ENCODE results near the gene TMEM222. TPM values are rescaled to one million over a fixed set of nuclear protein-coding genes. Genes with fewer than 3 reads are reported as not detected.

The TMEM222 gene
- polyA plus RNA-seq, 1 of the 3 experiments (the other 2 are of a cell fraction): 51.7 TPM

GRCh38 chr1:27355683-27356082 lies 33.7 kb downstream of the TMEM222 start (continued):
- TF ChIP-seq, protein P1, sequence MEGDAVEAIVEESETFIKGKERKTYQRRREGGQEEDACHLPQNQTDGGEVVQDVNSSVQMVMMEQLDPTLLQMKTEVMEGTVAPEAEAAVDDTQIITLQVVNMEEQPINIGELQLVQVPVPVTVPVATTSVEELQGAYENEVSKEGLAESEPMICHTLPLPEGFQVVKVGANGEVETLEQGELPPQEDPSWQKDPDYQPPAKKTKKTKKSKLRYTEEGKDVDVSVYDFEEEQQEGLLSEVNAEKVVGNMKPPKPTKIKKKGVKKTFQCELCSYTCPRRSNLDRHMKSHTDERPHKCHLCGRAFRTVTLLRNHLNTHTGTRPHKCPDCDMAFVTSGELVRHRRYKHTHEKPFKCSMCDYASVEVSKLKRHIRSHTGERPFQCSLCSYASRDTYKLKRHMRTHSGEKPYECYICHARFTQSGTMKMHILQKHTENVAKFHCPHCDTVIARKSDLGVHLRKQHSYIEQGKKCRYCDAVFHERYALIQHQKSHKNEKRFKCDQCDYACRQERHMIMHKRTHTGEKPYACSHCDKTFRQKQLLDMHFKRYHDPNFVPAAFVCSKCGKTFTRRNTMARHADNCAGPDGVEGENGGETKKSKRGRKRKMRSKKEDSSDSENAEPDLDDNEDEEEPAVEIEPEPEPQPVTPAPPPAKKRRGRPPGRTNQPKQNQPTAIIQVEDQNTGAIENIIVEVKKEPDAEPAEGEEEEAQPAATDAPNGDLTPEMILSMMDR (IDR thresholded peaks at IDR 0.05): no peak
- TF ChIP-seq, protein P2, sequence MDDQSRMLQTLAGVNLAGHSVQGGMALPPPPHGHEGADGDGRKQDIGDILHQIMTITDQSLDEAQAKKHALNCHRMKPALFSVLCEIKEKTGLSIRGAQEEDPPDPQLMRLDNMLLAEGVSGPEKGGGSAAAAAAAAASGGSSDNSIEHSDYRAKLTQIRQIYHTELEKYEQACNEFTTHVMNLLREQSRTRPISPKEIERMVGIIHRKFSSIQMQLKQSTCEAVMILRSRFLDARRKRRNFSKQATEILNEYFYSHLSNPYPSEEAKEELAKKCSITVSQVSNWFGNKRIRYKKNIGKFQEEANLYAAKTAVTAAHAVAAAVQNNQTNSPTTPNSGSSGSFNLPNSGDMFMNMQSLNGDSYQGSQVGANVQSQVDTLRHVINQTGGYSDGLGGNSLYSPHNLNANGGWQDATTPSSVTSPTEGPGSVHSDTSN (IDR thresholded peaks at IDR 0.05): no peak
- TF ChIP-seq POLR2AphosphoS5 (IDR thresholded peaks at IDR 0.05; ENCODE audit: low read depth, low read length): no peak
- TF ChIP-seq RCOR1 (IDR thresholded peaks at IDR 0.05; ENCODE audit: low read length): no peak
- TF ChIP-seq SIN3A (IDR thresholded peaks at IDR 0.05; ENCODE audit: borderline replicate concordance, low read depth, low read length): no peak
- TF ChIP-seq RXRA (IDR thresholded peaks at IDR 0.05; ENCODE audit: borderline replicate concordance, low read depth): no peak
- no peak for TF ChIP-seq NRF1 (IDR thresholded peaks at IDR 0.05; ENCODE audit: low read depth, low read length)

GRCh38 chr1:27356277-27356618 lies 34.3 kb downstream of the TMEM222 start:
- 96% methylated on average over 9 of the region's 13 CpGs for WGBS (ENCODE audit: low lambda C conversion rate)
- TF ChIP-seq, protein P3, sequence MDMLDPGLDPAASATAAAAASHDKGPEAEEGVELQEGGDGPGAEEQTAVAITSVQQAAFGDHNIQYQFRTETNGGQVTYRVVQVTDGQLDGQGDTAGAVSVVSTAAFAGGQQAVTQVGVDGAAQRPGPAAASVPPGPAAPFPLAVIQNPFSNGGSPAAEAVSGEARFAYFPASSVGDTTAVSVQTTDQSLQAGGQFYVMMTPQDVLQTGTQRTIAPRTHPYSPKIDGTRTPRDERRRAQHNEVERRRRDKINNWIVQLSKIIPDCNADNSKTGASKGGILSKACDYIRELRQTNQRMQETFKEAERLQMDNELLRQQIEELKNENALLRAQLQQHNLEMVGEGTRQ (IDR thresholded peaks at IDR 0.05; ENCODE audit: borderline replicate concordance, low read depth, low read length): no peak
- TF ChIP-seq RCOR1 (IDR thresholded peaks at IDR 0.05; ENCODE audit: low read length) (no peak), GABPA (IDR thresholded peaks at IDR 0.05; ENCODE audit: low read depth) (no peak), MEF2A (IDR thresholded peaks at IDR 0.05; ENCODE audit: borderline replicate concordance, low read depth) (no peak), SIN3A (IDR thresholded peaks at IDR 0.05; ENCODE audit: borderline replicate concordance, low read depth, low read length) (no peak), MXI1 (IDR thresholded peaks at IDR 0.05; ENCODE audit: low read depth, low read length) (no peak), RFX5 (IDR thresholded peaks at IDR 0.05; ENCODE audit: low read length) (no peak), NRF1 (IDR thresholded peaks at IDR 0.05; ENCODE audit: low read depth, low read length) (no peak), YY1 (IDR thresholded peaks at IDR 0.05; ENCODE audit: low read depth) (no peak), TCF12 (IDR thresholded peaks at IDR 0.05) (no peak), ZBTB33 (IDR thresholded peaks at IDR 0.05; ENCODE audit: borderline replicate concordance, low read depth) (no peak)
- TF ChIP-seq, protein P4, sequence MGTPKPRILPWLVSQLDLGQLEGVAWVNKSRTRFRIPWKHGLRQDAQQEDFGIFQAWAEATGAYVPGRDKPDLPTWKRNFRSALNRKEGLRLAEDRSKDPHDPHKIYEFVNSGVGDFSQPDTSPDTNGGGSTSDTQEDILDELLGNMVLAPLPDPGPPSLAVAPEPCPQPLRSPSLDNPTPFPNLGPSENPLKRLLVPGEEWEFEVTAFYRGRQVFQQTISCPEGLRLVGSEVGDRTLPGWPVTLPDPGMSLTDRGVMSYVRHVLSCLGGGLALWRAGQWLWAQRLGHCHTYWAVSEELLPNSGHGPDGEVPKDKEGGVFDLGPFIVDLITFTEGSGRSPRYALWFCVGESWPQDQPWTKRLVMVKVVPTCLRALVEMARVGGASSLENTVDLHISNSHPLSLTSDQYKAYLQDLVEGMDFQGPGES (IDR thresholded peaks at IDR 0.05; ENCODE audit: low read depth, low read length): no peak
- TF ChIP-seq, protein P5, sequence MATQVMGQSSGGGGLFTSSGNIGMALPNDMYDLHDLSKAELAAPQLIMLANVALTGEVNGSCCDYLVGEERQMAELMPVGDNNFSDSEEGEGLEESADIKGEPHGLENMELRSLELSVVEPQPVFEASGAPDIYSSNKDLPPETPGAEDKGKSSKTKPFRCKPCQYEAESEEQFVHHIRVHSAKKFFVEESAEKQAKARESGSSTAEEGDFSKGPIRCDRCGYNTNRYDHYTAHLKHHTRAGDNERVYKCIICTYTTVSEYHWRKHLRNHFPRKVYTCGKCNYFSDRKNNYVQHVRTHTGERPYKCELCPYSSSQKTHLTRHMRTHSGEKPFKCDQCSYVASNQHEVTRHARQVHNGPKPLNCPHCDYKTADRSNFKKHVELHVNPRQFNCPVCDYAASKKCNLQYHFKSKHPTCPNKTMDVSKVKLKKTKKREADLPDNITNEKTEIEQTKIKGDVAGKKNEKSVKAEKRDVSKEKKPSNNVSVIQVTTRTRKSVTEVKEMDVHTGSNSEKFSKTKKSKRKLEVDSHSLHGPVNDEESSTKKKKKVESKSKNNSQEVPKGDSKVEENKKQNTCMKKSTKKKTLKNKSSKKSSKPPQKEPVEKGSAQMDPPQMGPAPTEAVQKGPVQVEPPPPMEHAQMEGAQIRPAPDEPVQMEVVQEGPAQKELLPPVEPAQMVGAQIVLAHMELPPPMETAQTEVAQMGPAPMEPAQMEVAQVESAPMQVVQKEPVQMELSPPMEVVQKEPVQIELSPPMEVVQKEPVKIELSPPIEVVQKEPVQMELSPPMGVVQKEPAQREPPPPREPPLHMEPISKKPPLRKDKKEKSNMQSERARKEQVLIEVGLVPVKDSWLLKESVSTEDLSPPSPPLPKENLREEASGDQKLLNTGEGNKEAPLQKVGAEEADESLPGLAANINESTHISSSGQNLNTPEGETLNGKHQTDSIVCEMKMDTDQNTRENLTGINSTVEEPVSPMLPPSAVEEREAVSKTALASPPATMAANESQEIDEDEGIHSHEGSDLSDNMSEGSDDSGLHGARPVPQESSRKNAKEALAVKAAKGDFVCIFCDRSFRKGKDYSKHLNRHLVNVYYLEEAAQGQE (IDR thresholded peaks at IDR 0.05; ENCODE audit: low read depth, low read length): no peak
- TF ChIP-seq, protein P1 (IDR thresholded peaks at IDR 0.05): no peak

More at GRCh38 chr1:27356277-27356618, 34.3 kb downstream of the TMEM222 start:
- ChIA-PET CTCF (interaction anchor here (0.9 to 12.3 kb wide), 12 partner anchors 10 to 259 kb away, joined by 3 to 219 read pairs (median 26); partner anchors contain the start of genes CD164L2, MAP3K6 and SYTL1), POLR2A (interaction anchor here (1.6 kb wide), 1 partner anchor 9 kb away, joined by 3 read pairs; no protein-coding TSS in a partner anchor)
- H3K27me3 ChIP-seq (ENCODE audit: insufficient read depth): no peaks in the 10 kb centered on the region
- no peak overlapping the region for H3K4me2 ChIP-seq
- H3K4me1 ChIP-seq (ENCODE audit: control insufficient read depth in 1 of 2, insufficient read depth in 2 of 2, low read depth in 1 of 2, low read length in 1 of 2): peaks cover 0 to 5% of the 10 kb centered on the region in 2 experiments; a peak in 1 of 4 replicates
- H3K4me3 ChIP-seq (ENCODE audit: low read depth in 2 of 2, low read length in 1 of 2): no peak overlapping the region
- H3K79me2 ChIP-seq (ENCODE audit: insufficient read depth): no peaks in the 10 kb centered on the region
- H3K9ac ChIP-seq: no peak overlapping the region
- no peaks in the 10 kb centered on the region for H3K9me3 ChIP-seq
- H3K36me3 ChIP-seq (replicated peaks in 1 of 2; ENCODE audit: control insufficient read depth in 1 of 2, insufficient read depth in 2 of 2, low read length in 1 of 2): peaks cover 4 to 10% of the 10 kb centered on the region in 2 experiments
- no peaks in the 10 kb centered on the region for H3F3A ChIP-seq (replicated peaks; ENCODE audit: insufficient read depth)
- H3K27ac ChIP-seq (ENCODE audit: low read depth in 2 of 2, low read length in 1 of 2): no peak overlapping the region
- H3K9me2 ChIP-seq: no peaks in the 10 kb centered on the region
- no peaks in the 10 kb centered on the region for H4K20me1 ChIP-seq (ENCODE audit: insufficient read depth)
- no peak for DNase-seq
- H2AFZ ChIP-seq (ENCODE audit: low read depth): no peak overlapping the region

Measured in SK-N-SH (cell line).